HG03354 (cell line): ENCODE measurements around the gene GPRC5A.

Source experiments
- ATAC-seq: cut with Tn5 transposase; IDR thresholded peaks from one replicate; pipeline ENCODE4 v1.9.1; 2021; ENCODE audit warnings: mild to moderate bottlenecking; ENCODE audit not compliant: unreplicated experiment, poor library complexity, severe bottlenecking

The GPRC5A gene

GRCh38 chr12:12883369-12884001 lies 7.9 kb upstream of the GPRC5A start:
- no peak for ATAC-seq

GRCh38 chr12:12885096-12885792 lies 6.1 kb upstream of the GPRC5A start:
- no peak for ATAC-seq

- ATAC-seq = no peak
These were observed 3.9 kb upstream of the GPRC5A start for GRCh38 chr12:12887471-12887870.

- no peak for ATAC-seq
These were observed 1.7 kb upstream of the GPRC5A start for GRCh38 chr12:12889701-12890100.

- peak; percentile 50 for ATAC-seq
These were observed 751 bp upstream of the GPRC5A start for GRCh38 chr12:12890543-12891079.

- no peak for ATAC-seq
These were observed 556 bp downstream of the GPRC5A start for GRCh38 chr12:12891881-12892355.

- ATAC-seq = no peak
These were observed 1.3 kb downstream of the GPRC5A start for GRCh38 chr12:12892681-12893141.

- ATAC-seq = no peak
These were observed 2.1 kb downstream of the GPRC5A start for GRCh38 chr12:12893438-12893837.

- no peak for ATAC-seq
These were observed 4.9 kb downstream of the GPRC5A start for GRCh38 chr12:12896260-12896659.

- ATAC-seq = no peak
These were observed 5.9 kb downstream of the GPRC5A start for GRCh38 chr12:12897302-12897701.

GRCh38 chr12:12898136-12898717 lies 6.9 kb downstream of the GPRC5A start:
- ATAC-seq = no peak

- no peak for ATAC-seq
These were observed 7.6 kb downstream of the GPRC5A start for GRCh38 chr12:12898911-12899511.

GRCh38 chr12:12899530-12900380 lies 8.4 kb downstream of the GPRC5A start:
- ATAC-seq = peak; percentile 73

GRCh38 chr12:12900786-12901157 lies 9.4 kb downstream of the GPRC5A start:
- no peak for ATAC-seq

GRCh38 chr12:12901158-12901791 lies 9.9 kb downstream of the GPRC5A start:
- no peak for ATAC-seq

GRCh38 chr12:12902036-12902435 lies 10.7 kb downstream of the GPRC5A start:
- ATAC-seq = no peak

GRCh38 chr12:12903642-12904609 lies 12.6 kb downstream of the GPRC5A start:
- ATAC-seq = no peak

- ATAC-seq = no peak
These were observed 16.2 kb downstream of the GPRC5A start for GRCh38 chr12:12907552-12907951.
